Pons (tissue), 1 donor: ENCODE data around the gene RPL7A.
"Not testable (repeated sequence)": the region's sequence is repeated elsewhere in the genome, so short reads cannot be mapped to it uniquely, and the experiment has no call there.

Source experiments
- DNase-seq: peaks from one replicate; pipeline ENCODE4 v3.0.0-alpha.2; 2016; ENCODE audit warnings: low spot score

Gene RPL7A

GRCh38 chr9:133389025-133389557 is 41.1 kb downstream of the RPL7A start:
- DNase-seq: no peak

GRCh38 chr9:133389562-133389961 is 41.5 kb downstream of the RPL7A start:
- DNase-seq: no peak

- no peak for DNase-seq
These were observed 42.7 kb downstream of the RPL7A start for GRCh38 chr9:133390713-133391112.

GRCh38 chr9:133391449-133391848 is 43.4 kb downstream of the RPL7A start:
- not testable (repeated sequence) for DNase-seq

DNA sequence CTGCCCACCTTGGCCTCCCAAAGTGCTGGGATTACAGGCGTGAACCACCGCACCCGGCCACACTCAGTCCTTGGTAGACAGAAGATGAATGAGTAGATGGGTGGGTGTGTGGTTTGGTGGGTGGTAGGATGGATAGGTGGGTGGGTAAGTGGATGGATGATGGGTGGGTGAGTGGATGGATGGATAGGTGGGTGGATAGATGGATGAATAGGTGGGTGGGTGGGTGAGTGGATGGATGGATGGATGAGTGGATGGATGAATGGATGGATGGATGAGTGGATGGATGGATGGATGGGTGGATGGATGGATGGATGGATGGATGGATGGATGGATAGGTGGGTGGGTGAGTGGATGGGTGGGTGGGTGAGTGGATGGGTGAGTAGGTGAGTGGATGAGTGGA is 44.3 kb downstream of the RPL7A start:
- DNase-seq: not testable (repeated sequence)

- no peak for DNase-seq
These were observed 45.4 kb downstream of the RPL7A start for GRCh38 chr9:133393399-133393798.

DNA sequence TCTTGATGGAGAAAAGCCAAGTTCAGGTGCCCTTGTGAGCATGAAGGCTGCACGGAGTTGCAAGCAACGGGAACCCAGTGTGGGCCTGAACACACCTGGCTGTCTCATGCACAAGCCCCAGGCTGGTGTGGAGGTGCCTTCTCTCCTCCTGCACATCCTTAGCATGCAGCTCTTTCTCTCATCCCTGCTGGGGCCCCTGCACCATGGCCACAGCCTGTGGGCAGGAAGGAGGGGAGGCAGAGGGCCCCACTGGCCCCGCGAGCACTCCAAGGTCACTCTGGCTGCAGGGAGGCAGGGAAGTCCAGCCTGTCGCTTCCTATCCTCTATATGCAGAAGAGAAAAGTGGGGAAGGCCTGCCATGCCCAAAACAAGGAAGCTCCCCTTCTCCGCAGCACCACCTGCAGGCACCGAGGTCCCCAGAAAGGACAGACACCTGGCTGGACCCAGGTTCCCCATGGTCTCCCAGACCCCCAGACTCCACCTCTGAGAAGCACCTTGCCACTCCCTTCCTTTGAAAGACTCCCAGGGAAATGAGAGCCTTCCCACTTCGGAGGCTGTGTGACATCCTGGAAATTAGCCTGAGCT is 46.8 kb downstream of the RPL7A start:
- no peak for DNase-seq

GRCh38 chr9:133396952-133397351 is 48.9 kb downstream of the RPL7A start:
- DNase-seq: no peak

GRCh38 chr9:133397370-133397769 is 49.4 kb downstream of the RPL7A start:
- DNase-seq: no peak

DNA sequence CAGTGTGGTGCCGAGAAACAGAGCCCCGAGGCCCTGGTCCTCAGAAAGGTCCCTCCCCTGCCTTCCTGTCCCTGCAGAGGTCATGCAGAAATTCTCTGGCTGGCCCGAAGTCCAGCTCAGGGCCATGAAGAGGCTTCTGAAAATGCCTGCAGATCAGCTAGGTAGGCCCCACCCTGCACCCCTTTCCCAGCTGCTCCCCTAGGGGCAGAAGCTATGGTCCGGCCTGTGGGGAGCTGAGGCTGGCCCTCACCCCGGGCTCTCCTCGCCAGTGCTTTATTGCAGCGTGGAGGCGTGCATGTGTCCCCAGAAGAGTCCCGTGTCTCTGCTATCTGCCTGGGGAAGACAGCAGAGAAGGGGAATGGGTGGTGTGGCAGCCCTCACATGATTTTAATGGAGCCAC is 49.9 kb downstream of the RPL7A start:
- DNase-seq: no peak

DNA sequence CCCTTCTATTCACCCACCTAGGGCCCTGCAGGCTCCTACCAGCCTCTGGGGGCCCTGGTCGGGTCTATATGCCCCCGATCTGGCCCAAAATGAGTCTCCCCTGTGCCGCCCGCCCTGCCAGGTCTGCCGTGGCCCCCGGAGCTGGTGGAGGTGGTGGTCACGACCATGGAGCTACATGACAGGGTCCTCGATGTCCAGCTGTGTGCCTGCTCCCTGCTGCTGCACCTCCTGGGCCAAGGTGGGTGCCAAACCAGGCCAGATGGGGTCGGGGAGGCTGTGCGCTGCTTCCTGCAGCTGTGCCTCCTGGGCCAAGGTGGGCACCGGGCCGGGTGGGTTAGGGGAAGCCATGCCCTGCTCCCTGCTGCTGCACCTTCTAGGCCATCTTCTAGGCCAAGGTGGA is 52.3 kb downstream of the RPL7A start:
- DNase-seq: no peak
